NT2/D1 (cell line): ENCODE results near the gene RLIM.

Source experiments
- DNase-seq: peaks from one replicate; pipeline ENCODE4 v3.0.0-alpha.2; 2011; ENCODE audit warnings: low read depth, low spot score
- H3K27me3 ChIP-seq: 2 replicates; pipeline ENCODE4 v1.6.0; 2011; ENCODE audit warnings: mild to moderate bottlenecking; ENCODE audit not compliant: insufficient read length, insufficient read depth
- H3K36me3 ChIP-seq: 2 replicates; pipeline ENCODE4 v1.6.1; 2011; ENCODE audit warnings: mild to moderate bottlenecking, low read length, mixed read lengths; ENCODE audit not compliant: insufficient read depth, insufficient read length
- H3K4me1 ChIP-seq: 2 replicates; pipeline ENCODE4 v1.5.1; 2011; ENCODE audit not compliant: insufficient read depth, insufficient read length
- H3K4me3 ChIP-seq: 2 replicates; pipeline ENCODE4 v1.5.1; 2011; ENCODE audit warnings: low read depth; ENCODE audit not compliant: insufficient read length
- H3K9ac ChIP-seq: 2 replicates; pipeline ENCODE4 v1.6.0; 2011; ENCODE audit warnings: low read depth; ENCODE audit not compliant: insufficient read length
- H3K9me3 ChIP-seq: 2 replicates; pipeline ENCODE4 v1.5.1; 2011; ENCODE audit warnings: mild to moderate bottlenecking, low read length; ENCODE audit not compliant: insufficient read depth
- SUZ12 ChIP-seq: IDR thresholded peaks from 2 replicates; pipeline ENCODE4 v1.6.1; 2011; ENCODE audit not compliant: insufficient read length, insufficient read depth; ENCODE audit errors: extremely low read depth
- YY1 ChIP-seq: IDR thresholded peaks from 2 replicates; pipeline ENCODE4 v1.6.1; 2011; ENCODE audit not compliant: insufficient read length, insufficient read depth
- ZNF274 ChIP-seq: IDR thresholded peaks from 2 replicates; pipeline ENCODE4 v1.6.1; 2011; ENCODE audit warnings: mild to moderate bottlenecking, low read depth, low read length

The RLIM gene

GRCh38 chrX:74557378-74557777 is 57.0 kb downstream of the RLIM start:
- TF ChIP-seq YY1 (no peak), SUZ12 (no peak), ZNF274 (no peak)
- no peaks in the 10 kb centered on the region for H3K4me1 ChIP-seq

GRCh38 chrX:74551934-74552333 is 62.5 kb downstream of the RLIM start:
- H3K4me3 ChIP-seq = no peak overlapping the region
- H3K36me3 ChIP-seq = no peaks in the 10 kb centered on the region
- no peaks in the 10 kb centered on the region for H3K4me1 ChIP-seq
- peak; percentile 6 for DNase-seq
- H3K9ac ChIP-seq = no peak overlapping the region
- peaks cover 4% of the 10 kb centered on the region; the same call in 1 of the 2 replicates for H3K9me3 ChIP-seq
- TF ChIP-seq SUZ12 (no peak), YY1 (no peak), ZNF274 (no peak)
- H3K27me3 ChIP-seq = no peaks in the 10 kb centered on the region

More at GRCh38 chrX:74557378-74557777, 57.0 kb downstream of the RLIM start:
- no peaks in the 10 kb centered on the region for H3K27me3 ChIP-seq
- 0 out of 2 replicates have a peak, but pooled peaks cover 4% of the 10 kb centered on the region for H3K9me3 ChIP-seq
- no peaks in the 10 kb centered on the region for H3K36me3 ChIP-seq
- H3K9ac ChIP-seq = no peak overlapping the region
- no peak for DNase-seq
- H3K4me3 ChIP-seq = no peak overlapping the region

- TF ChIP-seq ZNF274 (no peak), YY1 (no peak), SUZ12 (no peak)
- H3K4me3 ChIP-seq = no peak overlapping the region
- DNase-seq = peak; percentile 72
- no peak overlapping the region for H3K9ac ChIP-seq
- no peaks in the 10 kb centered on the region for H3K27me3 ChIP-seq
- H3K9me3 ChIP-seq = peaks cover 4% of the 10 kb centered on the region; the same call in 1 of the 2 replicates
- H3K36me3 ChIP-seq = no peaks in the 10 kb centered on the region
- no peaks in the 10 kb centered on the region for H3K4me1 ChIP-seq
These were observed 64.1 kb downstream of the RLIM start for GRCh38 chrX:74550295-74550802.

GRCh38 chrX:74546984-74547383 is 67.4 kb downstream of the RLIM start:
- no peak overlapping the region for H3K4me3 ChIP-seq
- no peaks in the 10 kb centered on the region; the same call in 1 of the 2 replicates for H3K9me3 ChIP-seq
- no peaks in the 10 kb centered on the region for H3K27me3 ChIP-seq
- no peaks in the 10 kb centered on the region for H3K4me1 ChIP-seq
- no peak for DNase-seq
- H3K9ac ChIP-seq = no peak overlapping the region
- H3K36me3 ChIP-seq = no peaks in the 10 kb centered on the region
- TF ChIP-seq SUZ12 = no peak
- TF ChIP-seq ZNF274 = no peak
- no peak for TF ChIP-seq YY1

GRCh38 chrX:74545880-74546523 is 68.4 kb downstream of the RLIM start:
- H3K9ac ChIP-seq = no peak overlapping the region
- H3K4me1 ChIP-seq = no peaks in the 10 kb centered on the region
- no peaks in the 10 kb centered on the region for H3K36me3 ChIP-seq
- DNase-seq = no peak
- H3K27me3 ChIP-seq = no peaks in the 10 kb centered on the region
- no peaks in the 10 kb centered on the region for H3K9me3 ChIP-seq
- no peak overlapping the region for H3K4me3 ChIP-seq
- TF ChIP-seq SUZ12 (no peak), ZNF274 (no peak), YY1 (no peak)

GRCh38 chrX:74540635-74541249 is 73.7 kb downstream of the RLIM start:
- Histone ChIP-seq H3K9me3 (no peaks in the 10 kb centered on the region), H3K9ac (no peak overlapping the region), H3K4me1 (peaks cover 5% of the 10 kb centered on the region), H3K27me3 (no peaks in the 10 kb centered on the region), H3K36me3 (no peaks in the 10 kb centered on the region), H3K4me3 (no peak overlapping the region)
- no peak for DNase-seq
- no peak for TF ChIP-seq SUZ12
- no peak for TF ChIP-seq YY1
- TF ChIP-seq ZNF274 = no peak

- Histone ChIP-seq H3K4me1 (peaks cover 5% of the 10 kb centered on the region), H3K9me3 (no peaks in the 10 kb centered on the region), H3K4me3 (peak overlapping the region; percentile 50), H3K27me3 (peaks cover 4% of the 10 kb centered on the region), H3K9ac (peak overlapping the region; percentile 77), H3K36me3 (peaks cover 4% of the 10 kb centered on the region)
- TF ChIP-seq ZNF274 = no peak
- no peak for TF ChIP-seq SUZ12
- TF ChIP-seq YY1 = no peak
- DNase-seq = peak; percentile 36
These were observed 77.5 kb downstream of the RLIM start for GRCh38 chrX:74536832-74537371.
